Hematopoietic multipotent progenitor cell treated with erythropoietin and hydrocortisone succinate and interleukin-3 and kit ligand, for 15 days (in vitro differentiated cells): ENCODE measurements around the gene CAMK2N1.
"Not testable (repeated sequence)": the region's sequence is repeated elsewhere in the genome, so short reads cannot be mapped to it uniquely, and the experiment has no call there.

Source experiments
- DNase-seq: peaks from one replicate; pipeline ENCODE4 v3.0.0-alpha.2; 2015; ENCODE audit warnings: low spot score

Gene CAMK2N1

GRCh38 chr1:20485527-20486456 is at the start of gene CAMK2N1:
CAMK2N1 (minus strand) TSS chr1:20486210; CDS start chr1:20485379, 831 bp downstream.
- DNase-seq: no peak

GRCh38 chr1:20534659-20535417 is 48.8 kb upstream of the CAMK2N1 start:
- DNase-seq: no peak

- no peak for DNase-seq
These were observed 47.6 kb upstream of the CAMK2N1 start for GRCh38 chr1:20533635-20534034.

- no peak for DNase-seq
These were observed 44.9 kb upstream of the CAMK2N1 start for GRCh38 chr1:20530901-20531300.

- no peak for DNase-seq
These were observed 44.3 kb upstream of the CAMK2N1 start for GRCh38 chr1:20530306-20530705.

GRCh38 chr1:20528221-20528620 is 42.2 kb upstream of the CAMK2N1 start:
- DNase-seq: no peak

- DNase-seq: no peak
These were observed 40.3 kb upstream of the CAMK2N1 start for GRCh38 chr1:20526267-20526666.

- peak; percentile 69 for DNase-seq
These were observed 36.2 kb upstream of the CAMK2N1 start for GRCh38 chr1:20521960-20522861.

- not testable (repeated sequence) for DNase-seq
These were observed 33.7 kb upstream of the CAMK2N1 start for GRCh38 chr1:20519609-20520262.

GRCh38 chr1:20511518-20512428 is 25.8 kb upstream of the CAMK2N1 start:
- no peak for DNase-seq

GRCh38 chr1:20508411-20508771 is 22.4 kb upstream of the CAMK2N1 start:
- DNase-seq: no peak

GRCh38 chr1:20507564-20508410 is 21.8 kb upstream of the CAMK2N1 start, which contains the start of gene MUL1:
MUL1 (minus strand) TSS chr1:20508151; CDS start chr1:20508024, 127 bp downstream.
- peak; percentile 88 for DNase-seq

GRCh38 chr1:20507248-20507563 is 21.2 kb upstream of the CAMK2N1 start:
- no peak for DNase-seq

- DNase-seq: no peak
These were observed 19.5 kb upstream of the CAMK2N1 start for GRCh38 chr1:20505488-20505887.

GRCh38 chr1:20500716-20501115 is 14.7 kb upstream of the CAMK2N1 start:
- no peak for DNase-seq

- no peak for DNase-seq
These were observed 13.7 kb upstream of the CAMK2N1 start for GRCh38 chr1:20499718-20500117.

GRCh38 chr1:20499105-20499504 is 13.1 kb upstream of the CAMK2N1 start:
- DNase-seq: no peak

GRCh38 chr1:20498116-20498515 is 12.1 kb upstream of the CAMK2N1 start:
- no peak for DNase-seq

- no peak for DNase-seq
These were observed 11.5 kb upstream of the CAMK2N1 start for GRCh38 chr1:20497506-20497905.
